Stomach smooth muscle (tissue), 2 donors: ENCODE results near the gene TOM1L2.

Experiments used
- H3K27ac ChIP-seq: one replicate; pipeline ENCODE4 v1.7.0; 2013; ENCODE audit warnings: mild to moderate bottlenecking, low read length, inconsistent platforms
- H3K27me3 ChIP-seq, 2 donors: one replicate each; pipeline ENCODE4 v1.7.0; 2013; ENCODE audit warnings: low read length in 2 of 2; ENCODE audit not compliant: insufficient read depth in 2 of 2, control insufficient read depth in 1 of 2
- H3K36me3 ChIP-seq, 2 donors: one replicate each; pipeline ENCODE4 v1.7.0; 2013; ENCODE audit warnings: low read length in 2 of 2; ENCODE audit not compliant: control insufficient read depth in 2 of 2, insufficient read depth in 2 of 2
- H3K4me1 ChIP-seq: one replicate; pipeline ENCODE4 v1.7.0; 2013; ENCODE audit warnings: low read length; ENCODE audit not compliant: control insufficient read depth, insufficient read depth
- H3K4me3 ChIP-seq, 2 donors: one replicate each; pipeline ENCODE4 v1.7.0; 2013; ENCODE audit warnings: low read length in 2 of 2
- H3K9ac ChIP-seq, 2 donors: one replicate each; pipeline ENCODE4 v1.7.0; 2013; ENCODE audit warnings: low read length in 2 of 2, mild to moderate bottlenecking in 1 of 2
- H3K9me3 ChIP-seq, 2 donors: one replicate each; pipeline ENCODE4 v1.7.0; 2013; ENCODE audit warnings: low read length in 2 of 2; ENCODE audit not compliant: control insufficient read depth in 2 of 2
- donor health status: healthy.
- donor health status: Pancreatic carcinoma.

TOM1L2 gene

GRCh38 chr17:17874478-17874877, 97.7 kb downstream of the TOM1L2 start:
- no peak overlapping the region for H3K4me3 ChIP-seq
- peaks cover 50% of the 10 kb centered on the region for H3K4me1 ChIP-seq
- H3K9me3 ChIP-seq: no peaks in the 10 kb centered on the region
- peaks cover 5 to 14% of the 10 kb centered on the region in 2 donors for H3K36me3 ChIP-seq
- no peak overlapping the region for H3K9ac ChIP-seq
- H3K27ac ChIP-seq: peak overlapping the region; percentile 55
- H3K27me3 ChIP-seq: no peaks in the 10 kb centered on the region

GRCh38 chr17:17873450-17873991, 98.7 kb downstream of the TOM1L2 start:
- no peak overlapping the region for H3K4me3 ChIP-seq
- no peak overlapping the region for H3K9ac ChIP-seq
- H3K27ac ChIP-seq: no peak overlapping the region
- no peaks in the 10 kb centered on the region for H3K9me3 ChIP-seq
- peaks cover 5% of the 10 kb centered on the region in 2 donors for H3K36me3 ChIP-seq
- peaks cover 46% of the 10 kb centered on the region for H3K4me1 ChIP-seq
- H3K27me3 ChIP-seq: no peaks in the 10 kb centered on the region

GRCh38 chr17:17872547-17873345, 99.5 kb downstream of the TOM1L2 start:
- H3K27ac ChIP-seq: no peak overlapping the region
- no peak overlapping the region for H3K9ac ChIP-seq
- no peaks in the 10 kb centered on the region for H3K9me3 ChIP-seq
- peaks cover 44% of the 10 kb centered on the region for H3K4me1 ChIP-seq
- H3K36me3 ChIP-seq: peaks cover 8 to 10% of the 10 kb centered on the region in 2 donors
- no peaks in the 10 kb centered on the region for H3K27me3 ChIP-seq
- no peak overlapping the region for H3K4me3 ChIP-seq

- Histone ChIP-seq H3K9me3 (no peaks in the 10 kb centered on the region), H3K4me1 (peaks cover 36% of the 10 kb centered on the region)
These were observed 100.3 kb downstream of the TOM1L2 start for GRCh38 chr17:17871913-17872312.

GRCh38 chr17:17870247-17870646, 102.0 kb downstream of the TOM1L2 start:
- H3K27me3 ChIP-seq: no peaks in the 10 kb centered on the region
- H3K4me1 ChIP-seq: peaks cover 24% of the 10 kb centered on the region
- peaks cover 5 to 15% of the 10 kb centered on the region in 2 donors for H3K36me3 ChIP-seq
- H3K27ac ChIP-seq: no peak overlapping the region
- no peaks in the 10 kb centered on the region for H3K9me3 ChIP-seq
- H3K4me3 ChIP-seq: no peak overlapping the region
- H3K9ac ChIP-seq: no peak overlapping the region

More at GRCh38 chr17:17871913-17872312, 100.3 kb downstream of the TOM1L2 start:
- no peaks in the 10 kb centered on the region for H3K27me3 ChIP-seq
- peaks cover 10 to 12% of the 10 kb centered on the region in 2 donors for H3K36me3 ChIP-seq
- H3K4me3 ChIP-seq: no peak overlapping the region
- H3K9ac ChIP-seq: no peak overlapping the region
- H3K27ac ChIP-seq: no peak overlapping the region

- Histone ChIP-seq H3K9me3 (no peaks in the 10 kb centered on the region), H3K27ac (no peak overlapping the region), H3K27me3 (no peaks in the 10 kb centered on the region), H3K4me1 (peaks cover 22% of the 10 kb centered on the region), H3K9ac (peak overlapping the region in 1 of 2 donors; percentile 24), H3K4me3 (no peak overlapping the region), H3K36me3 (peaks cover 5 to 15% of the 10 kb centered on the region in 2 donors)
These were observed 103.3 kb downstream of the TOM1L2 start for GRCh38 chr17:17868641-17869522.

- Histone ChIP-seq H3K9ac (no peak overlapping the region), H3K27me3 (no peaks in the 10 kb centered on the region), H3K36me3 (peaks cover 5 to 17% of the 10 kb centered on the region in 2 donors), H3K27ac (no peak overlapping the region), H3K4me3 (no peak overlapping the region), H3K9me3 (no peaks in the 10 kb centered on the region), H3K4me1 (peaks cover 16% of the 10 kb centered on the region)
These were observed 105.3 kb downstream of the TOM1L2 start for GRCh38 chr17:17866897-17867296.

- Histone ChIP-seq H3K36me3 (peaks cover 5 to 16% of the 10 kb centered on the region in 2 donors), H3K4me3 (no peak overlapping the region)
These were observed 105.8 kb downstream of the TOM1L2 start for GRCh38 chr17:17866425-17866824.

GRCh38 chr17:17865035-17865434, 107.2 kb downstream of the TOM1L2 start:
- Histone ChIP-seq H3K9me3 (no peaks in the 10 kb centered on the region), H3K9ac (no peak overlapping the region), H3K27ac (no peak overlapping the region), H3K4me1 (peaks cover 15% of the 10 kb centered on the region), H3K4me3 (no peak overlapping the region), H3K36me3 (peaks cover 5 to 18% of the 10 kb centered on the region in 2 donors), H3K27me3 (no peaks in the 10 kb centered on the region)

More at GRCh38 chr17:17866425-17866824, 105.8 kb downstream of the TOM1L2 start:
- H3K9ac ChIP-seq: no peak overlapping the region
- no peaks in the 10 kb centered on the region for H3K27me3 ChIP-seq
- peaks cover 16% of the 10 kb centered on the region for H3K4me1 ChIP-seq
- H3K9me3 ChIP-seq: no peaks in the 10 kb centered on the region
- no peak overlapping the region for H3K27ac ChIP-seq

GRCh38 chr17:17860766-17861107, 111.5 kb downstream of the TOM1L2 start:
- H3K9ac ChIP-seq: no peak overlapping the region
- no peak overlapping the region for H3K4me3 ChIP-seq
- no peaks in the 10 kb centered on the region for H3K9me3 ChIP-seq
- peaks cover 8% of the 10 kb centered on the region for H3K4me1 ChIP-seq
- no peak overlapping the region for H3K27ac ChIP-seq
- H3K27me3 ChIP-seq: no peaks in the 10 kb centered on the region
- peaks cover 0 to 10% of the 10 kb centered on the region in 2 donors for H3K36me3 ChIP-seq
